WI38 (cell line): ENCODE data around the gene ZNF438.
"Not testable (repeated sequence)": the region's sequence is repeated elsewhere in the genome, so short reads cannot be mapped to it uniquely, and the experiment has no call there.

ENCODE experiments used
- H3K4me3 ChIP-seq: 2 replicates; pipeline ENCODE4 v1.5.1; 2011; ENCODE audit warnings: low read depth, mild to moderate bottlenecking, control low read depth, low read length
- CTCF ChIP-seq: IDR thresholded peaks from 2 replicates; pipeline ENCODE4 v1.5.1; 2012; ENCODE audit warnings: low read depth, mild to moderate bottlenecking, control low read depth, low read length

ZNF438 gene

DNA sequence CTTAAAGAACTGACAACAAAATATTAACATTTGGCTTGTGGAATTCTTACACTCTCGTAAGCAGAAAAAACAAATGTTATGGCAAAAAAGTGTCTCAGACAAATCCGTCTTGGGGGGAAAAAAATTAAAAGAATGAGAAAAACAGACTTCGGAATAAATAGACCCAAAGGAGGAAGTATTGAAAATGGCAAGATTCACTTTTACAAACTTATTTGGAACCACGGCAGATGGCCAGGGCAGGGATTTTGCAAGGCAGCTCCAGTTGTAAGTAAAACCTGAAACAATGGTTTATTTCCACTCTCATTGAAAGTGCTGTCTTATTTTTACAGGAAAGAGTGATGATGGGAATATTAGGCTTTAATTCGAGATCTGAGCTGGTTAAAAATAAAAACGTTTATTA, 1.5 kb upstream of the ZNF438 start:
- TF ChIP-seq CTCF = no peak
- no peak overlapping the region for H3K4me3 ChIP-seq

DNA sequence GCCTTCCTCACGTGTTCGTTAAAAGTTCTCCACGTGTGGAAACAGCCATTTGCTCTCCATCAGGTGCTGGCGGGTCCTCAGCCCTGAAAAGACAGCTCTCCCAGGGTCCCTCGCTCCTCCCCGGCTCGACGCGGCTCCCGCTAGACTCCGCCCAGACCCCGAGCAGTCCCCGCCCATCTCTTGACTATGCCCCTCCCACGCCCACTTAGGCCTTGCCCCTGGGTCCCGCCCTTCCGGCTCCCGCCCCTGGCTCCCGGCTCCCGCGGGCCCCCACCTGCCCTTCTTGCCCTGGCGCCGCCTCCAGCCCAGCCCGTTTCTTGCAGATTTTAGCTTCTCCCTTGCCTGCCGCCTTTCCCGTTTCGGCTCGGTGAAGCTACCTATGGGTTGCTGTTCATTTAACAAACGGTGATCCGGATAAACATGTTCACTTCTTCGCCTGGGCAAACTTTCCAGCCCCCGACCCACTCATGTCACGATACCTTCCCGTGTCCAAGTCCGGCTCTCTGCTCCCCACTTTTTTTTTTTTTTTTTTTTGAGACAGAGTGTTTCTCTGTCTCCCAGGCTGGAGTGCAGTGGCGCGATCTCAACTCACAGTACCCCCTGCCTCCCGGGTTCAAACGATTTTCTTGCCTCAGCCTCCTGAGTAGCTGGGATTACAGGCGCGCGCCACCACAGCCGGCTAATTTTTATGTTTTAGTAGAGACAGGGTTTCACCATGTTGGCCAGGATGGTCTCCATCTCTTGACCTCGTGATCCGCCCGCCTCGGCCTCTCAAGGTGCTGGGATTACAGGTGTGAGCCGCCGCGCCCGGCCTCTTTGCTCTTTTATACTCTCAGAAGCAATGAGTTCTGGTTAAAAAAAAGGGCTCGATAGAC, 830 bp upstream of the ZNF438 start:
- H3K4me3 ChIP-seq = peak overlapping the region; percentile 56
- TF ChIP-seq CTCF = no peak

GRCh38 chr10:31031205-31031557, 484 bp downstream of the ZNF438 start:
- TF ChIP-seq CTCF = no peak
- peak overlapping the region; percentile 61 for H3K4me3 ChIP-seq

GRCh38 chr10:31030800-31031199, 865 bp downstream of the ZNF438 start:
- peak overlapping the region; percentile 61 for H3K4me3 ChIP-seq
- no peak for TF ChIP-seq CTCF

DNA sequence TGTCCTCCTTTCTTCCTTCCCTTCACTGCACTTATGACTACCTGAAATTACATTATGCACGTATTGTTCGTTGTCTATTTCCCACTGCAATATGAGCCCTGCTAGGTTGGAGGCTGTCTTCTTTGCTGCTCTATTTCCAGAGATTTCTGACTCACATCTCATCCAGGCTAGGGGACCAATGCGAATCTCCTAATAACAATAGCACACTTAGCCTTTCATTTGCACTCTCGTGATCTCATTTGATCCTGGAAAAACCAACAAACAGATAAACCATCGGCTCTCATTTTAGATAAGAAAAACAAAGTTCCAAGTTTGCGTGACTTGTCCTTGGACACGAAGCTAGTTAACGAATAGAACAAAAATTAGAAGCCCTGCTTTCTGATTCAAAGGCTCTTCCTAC, 1.4 kb downstream of the ZNF438 start:
- no peak overlapping the region for H3K4me3 ChIP-seq
- no peak for TF ChIP-seq CTCF

DNA sequence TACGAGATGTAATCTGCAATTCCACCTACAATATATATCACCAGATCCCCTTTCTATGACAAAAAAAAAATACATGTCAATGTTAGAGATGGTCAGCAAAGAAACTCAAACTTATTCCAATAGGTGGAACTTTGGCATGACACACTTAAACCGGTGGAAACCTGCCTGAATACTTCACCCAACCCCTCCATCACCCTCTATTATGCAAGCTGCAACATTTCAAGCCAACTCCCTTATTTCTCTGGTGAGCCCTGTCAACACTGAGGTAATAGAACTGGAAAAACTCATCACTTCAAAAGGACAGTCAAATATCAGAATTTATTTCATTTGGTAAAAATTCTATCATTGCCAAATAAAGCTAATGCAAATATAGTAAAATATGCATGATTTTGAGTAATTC, 3.6 kb downstream of the ZNF438 start:
- H3K4me3 ChIP-seq = no peak overlapping the region
- no peak for TF ChIP-seq CTCF

DNA sequence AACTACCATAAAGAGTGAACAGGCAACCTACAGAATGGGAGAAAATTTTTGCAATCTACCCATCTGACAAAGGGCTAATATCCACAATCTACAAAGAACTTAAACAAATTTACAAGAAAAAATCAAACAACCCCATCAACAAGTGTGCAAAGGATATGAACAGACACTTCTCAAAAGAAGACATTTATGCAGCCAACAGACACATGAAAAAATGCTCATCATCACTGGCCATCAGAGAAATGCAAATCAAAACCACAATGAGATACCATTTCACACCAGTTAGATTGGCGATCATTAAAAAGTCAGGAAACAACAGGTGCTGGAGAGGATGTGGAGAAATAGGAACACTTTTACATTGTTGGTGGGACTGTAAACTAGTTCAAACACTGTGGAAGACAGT, 5.4 kb downstream of the ZNF438 start:
- H3K4me3 ChIP-seq = not testable (repeated sequence)

DNA sequence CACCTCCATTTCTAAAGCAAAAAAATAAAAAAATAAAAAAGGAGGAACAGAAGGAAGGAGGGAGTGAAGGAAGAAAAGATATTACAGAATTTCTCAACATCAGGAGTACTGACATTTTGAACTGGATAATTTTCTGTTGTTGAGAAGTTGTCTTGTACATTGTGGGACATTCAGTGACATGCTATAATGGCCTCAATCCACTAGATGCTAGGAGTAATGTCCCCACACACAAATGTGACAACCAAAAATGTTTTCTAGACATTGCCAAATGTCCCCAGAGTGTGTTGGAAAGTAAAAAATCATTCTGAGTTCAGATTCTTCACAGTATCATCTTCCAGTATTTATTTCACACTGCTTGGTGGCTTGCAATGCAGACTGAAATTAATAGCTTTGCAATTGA, 6.5 kb downstream of the ZNF438 start:
- H3K4me3 ChIP-seq = no peak overlapping the region
- TF ChIP-seq CTCF = no peak
